HCT116 (cell line): Measurements from ENCODE around the gene TPI1. TPM values are rescaled to one million over a fixed set of nuclear protein-coding genes. Genes with fewer than 3 reads are reported as not detected.

Experiments used
- ATAC-seq: fragments of 200-7000 bp; cut with Tn5 transposase; 2 replicates; pipeline ENCODE4 v1.9.1; 2020; ENCODE audit warnings: mild to moderate bottlenecking, moderate library complexity
- BruUV-seq: library from RNA; stranded (reverse); fragments of 400-500 nt; replicated peaks from 2 replicates; lab custom pipeline; 2021; lab: Mats Ljungman, UMichigan
- CTCF ChIA-PET: fragments of 300-600 bp; sonication (Branson Sonifier 250); formaldehyde crosslinking; loops from one replicate; lab custom pipeline; 2021; ENCODE audit warnings: antibody characterized with exemption; lab: Charles Lee
- POLR2A ChIA-PET: fragments of 300-600, 350-600 bp; sonication (Branson Sonifier 250); formaldehyde crosslinking; loops from one replicate; lab custom pipeline; 2021; ENCODE audit warnings: antibody characterized with exemption; lab: Charles Lee
- RAD21 ChIA-PET, 2 experiments: fragments of 300-600 bp; sonication (Branson Sonifier 250); formaldehyde crosslinking; loops; one replicate each; lab custom pipeline; 2023; ENCODE audit warnings: low total read pairs in 2 of 2; ENCODE audit not compliant: uncharacterized antibody in 2 of 2, unreplicated experiment in 2 of 2, low non-redundant PET in 1 of 2; lab: Charles Lee
- DNase-seq: peaks from one replicate; pipeline ENCODE4 v3.0.0-alpha.2; 2010; ENCODE audit warnings: low read depth, low spot score
- H2AFZ ChIP-seq: fragments of 200-600 bp; shearing (Covaris generic), sonication (generic); 2 replicates; pipeline ENCODE4 v1.6.1; 2017; ENCODE audit warnings: low read depth, mixed run types, mixed read lengths, antibody characterized with exemption, low read length; ENCODE audit not compliant: poor library complexity, severe bottlenecking
- H3K27ac ChIP-seq: 2 replicates; pipeline ENCODE4 v1.5.1; 2012; ENCODE audit warnings: low read depth, low read length
- H3K27me3 ChIP-seq: fragments of 200-600 bp; sonication (generic); 2 replicates; pipeline ENCODE4 v1.6.1; 2016; ENCODE audit warnings: mixed run types, low read length, mixed read lengths; ENCODE audit not compliant: insufficient read depth
- H3K36me3 ChIP-seq, 2 experiments: fragments of 200-500 bp in 1 of 2; fragments of 200-600 bp in 1 of 2; sonication (Bioruptor generic) in 1 of 2; sonication (generic) in 1 of 2; 2 replicates each; pipeline versions ENCODE4 v1.5.1 to v1.6.1; 2014 to 2016; ENCODE audit warnings: low read length in 2 of 2, inconsistent platforms in 1 of 2, mixed read lengths in 1 of 2, mixed run types in 1 of 2; ENCODE audit not compliant: insufficient read depth in 2 of 2, control insufficient read depth in 1 of 2
- H3K4me1 ChIP-seq, 2 experiments: fragments of 200-600 bp in 1 of 2; sonication (generic) in 1 of 2; 2 replicates each; pipeline versions ENCODE4 v1.5.1 to v1.6.1; 2012 to 2017; ENCODE audit warnings: low read length in 2 of 2, inconsistent platforms in 1 of 2, mild to moderate bottlenecking in 1 of 2, mixed read lengths in 1 of 2, mixed run types in 1 of 2, moderate library complexity in 1 of 2; ENCODE audit not compliant: insufficient read depth in 2 of 2, control insufficient read depth in 1 of 2
- H3K4me2 ChIP-seq: fragments of 200-600 bp; sonication (generic); 2 replicates; pipeline ENCODE4 v1.6.1; 2017; ENCODE audit warnings: mixed run types, low read length, mixed read lengths
- H3K4me3 ChIP-seq, 2 experiments: fragments of 200-600 bp in 1 of 2; sonication (generic) in 1 of 2; replicated peaks in 1 of 2; 2 replicates each; pipeline ENCODE4 v1.5.1; 2011 to 2016; ENCODE audit warnings: low read length in 2 of 2, control low read depth in 1 of 2, low read depth in 1 of 2, mild to moderate bottlenecking in 1 of 2, mixed read lengths in 1 of 2, mixed run types in 1 of 2
- H3K79me2 ChIP-seq: fragments of 200-600 bp; sonication (generic); 2 replicates; pipeline ENCODE4 v1.6.1; 2017; ENCODE audit warnings: mild to moderate bottlenecking, mixed run types, low read length, moderate library complexity, mixed read lengths; ENCODE audit not compliant: insufficient read depth
- H3K9ac ChIP-seq: fragments of 200-600 bp; sonication (generic); 2 replicates; pipeline ENCODE4 v1.6.1; 2016; ENCODE audit warnings: low read length, mixed read lengths
- H3K9me2 ChIP-seq: fragments of 200-600 bp; sonication (generic), shearing (Covaris generic); 2 replicates; pipeline ENCODE4 v1.6.1; 2017; ENCODE audit warnings: mixed run types, mild to moderate bottlenecking, moderate library complexity; ENCODE audit not compliant: insufficient read depth
- H3K9me3 ChIP-seq, 2 experiments: fragments of 200-500 bp in 1 of 2; fragments of 200-600 bp in 1 of 2; sonication (Bioruptor generic) in 1 of 2; sonication (generic) in 1 of 2; 2 replicates each; pipeline ENCODE4 v1.6.1; 2014 to 2017; ENCODE audit warnings: low read length in 2 of 2, mixed read lengths in 2 of 2, inconsistent platforms in 1 of 2, low read depth in 1 of 2, mild to moderate bottlenecking in 1 of 2, mixed run types in 1 of 2, moderate library complexity in 1 of 2; ENCODE audit not compliant: control insufficient read depth in 1 of 2, insufficient read depth in 1 of 2
- H4K20me1 ChIP-seq: fragments of 200-600 bp; sonication (generic), shearing (Covaris generic); 2 replicates; pipeline ENCODE4 v1.6.1; 2017; ENCODE audit warnings: mixed run types, mild to moderate bottlenecking, moderate library complexity; ENCODE audit not compliant: insufficient read depth
- CBX3 ChIP-seq: IDR thresholded peaks from 2 replicates; pipeline ENCODE4 v1.6.1; 2012; ENCODE audit warnings: low read depth
- CEBPB ChIP-seq: IDR thresholded peaks from 2 replicates; pipeline ENCODE4 v1.6.1; 2012; ENCODE audit warnings: low read depth
- EGR1 ChIP-seq: IDR thresholded peaks from 2 replicates; pipeline ENCODE4 v1.6.1; 2012; ENCODE audit warnings: low read depth
- EZH2phosphoT487 ChIP-seq: fragments of 200-600 bp; IDR thresholded peaks from 2 replicates; pipeline ENCODE4 v1.6.1; 2018; ENCODE audit warnings: antibody characterized with exemption, borderline replicate concordance
- JUND ChIP-seq: IDR thresholded peaks from 2 replicates; pipeline ENCODE4 v1.6.1; 2012
- POLR2A ChIP-seq: IDR thresholded peaks from 2 replicates; pipeline ENCODE4 v1.7.0; 2011; ENCODE audit warnings: borderline replicate concordance; ENCODE audit not compliant: insufficient read depth, insufficient read length; ENCODE audit errors: extremely low read depth
- POLR2AphosphoS5 ChIP-seq: IDR thresholded peaks from 2 replicates; pipeline ENCODE4 v1.6.1; 2011; ENCODE audit warnings: mild to moderate bottlenecking, low read depth, low read length, moderate library complexity
- RAD21 ChIP-seq: IDR thresholded peaks from 2 replicates; pipeline ENCODE4 v1.6.1; 2012; ENCODE audit warnings: low read depth, mild to moderate bottlenecking
- SIN3A ChIP-seq: IDR thresholded peaks from 2 replicates; pipeline ENCODE4 v1.6.1; 2012; ENCODE audit warnings: low read depth
- TCF7L2 ChIP-seq: IDR thresholded peaks from 2 replicates; pipeline ENCODE4 v1.7.0; 2011; ENCODE audit warnings: borderline replicate concordance, inconsistent platforms; ENCODE audit not compliant: insufficient read depth, insufficient read length; ENCODE audit errors: extremely low read depth
- ZFX ChIP-seq: fragments of 450-650 bp; IDR thresholded peaks from 2 replicates; pipeline ENCODE4 v1.6.1; 2017
- ZNF274 ChIP-seq: fragments of 200-500 bp; sonication (Bioruptor generic); IDR thresholded peaks from 2 replicates; pipeline ENCODE4 v1.6.1; 2014; ENCODE audit warnings: mild to moderate bottlenecking, low read depth, low read length, inconsistent platforms
- intact Hi-C: fragments of 100-400 bp; cut with micrococcal nuclease; formaldehyde crosslinking; loops from 2 replicates; pipeline ENCODE4 v1.10.0; 2022
- total RNA-seq: library from RNA; stranded (reverse); gene quantifications from one replicate; pipeline ENCODE4 v1.2.1, GENCODE V29; 2021; ENCODE audit not compliant: unreplicated experiment
- TF ChIP-seq, protein P1 (sequence below): IDR thresholded peaks from 2 replicates; pipeline ENCODE4 v1.6.1; 2012; ENCODE audit warnings: low read depth
- TF ChIP-seq, protein P2 (sequence below): IDR thresholded peaks from 2 replicates; pipeline ENCODE4 v1.6.1; 2012
- TF ChIP-seq, protein P3 (sequence below): IDR thresholded peaks from 2 replicates; pipeline ENCODE4 v1.6.1; 2011; ENCODE audit warnings: mild to moderate bottlenecking, low read length, moderate library complexity; ENCODE audit not compliant: insufficient replicate concordance; ENCODE audit errors: extremely low read depth
- TF ChIP-seq, protein P4 (sequence below), 3 experiments: fragments of 200-600 bp in 1 of 3; sonication (generic) in 1 of 3; IDR thresholded peaks in 2 of 3; conservative IDR thresholded peaks in 1 of 3; 2 replicates each; pipeline ENCODE4 v1.5.1; 2012 to 2017; ENCODE audit warnings: low read depth in 2 of 3, low read length in 2 of 3, antibody characterized with exemption in 1 of 3, borderline replicate concordance in 1 of 3, control low read depth in 1 of 3, mild to moderate bottlenecking in 1 of 3, mixed read lengths in 1 of 3, mixed run types in 1 of 3, moderate library complexity in 1 of 3; ENCODE audit not compliant: insufficient read depth in 1 of 3
- TF ChIP-seq, protein P5 (sequence below): IDR thresholded peaks from 2 replicates; pipeline ENCODE4 v1.6.1; 2012

Gene TPI1
- total RNA-seq, 1 experiment from 2014 or later = 1,068 TPM

DNA sequence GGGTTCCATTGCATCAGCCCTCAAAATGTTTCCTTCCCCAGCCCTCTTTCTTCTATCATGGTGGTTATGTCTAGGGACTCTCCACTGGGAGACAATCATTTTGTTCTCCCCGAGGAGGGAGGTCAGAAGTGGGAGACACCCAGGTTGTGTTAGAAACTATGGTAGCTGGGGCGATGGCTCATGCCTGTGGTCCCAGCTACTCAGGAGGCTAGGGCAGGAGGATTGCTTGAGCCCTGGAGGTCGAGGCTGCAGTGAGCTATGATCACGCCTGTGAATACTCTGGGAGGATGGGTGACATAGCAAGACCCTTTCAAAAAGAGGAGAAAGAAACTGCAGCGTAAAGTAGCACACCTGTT is 24.3 kb downstream of the TPI1 start:
- peak overlapping the region; percentile 46 for H3K9ac ChIP-seq
- intact Hi-C loops = loop anchor here (1.0 kb wide), 1 partner anchor 20 kb away; no protein-coding TSS in a partner anchor
- BruUV-seq = TSS peak; percentile 69
- H4K20me1 ChIP-seq = no peaks in the 10 kb centered on the region
- no peak for DNase-seq
- CTCF ChIA-PET = interaction anchor here (0.9 to 2.1 kb wide), 12 partner anchors 10 to 222 kb away, joined by 3 to 30 read pairs (median 4); partner anchors contain the start of genes CDCA3, SPSB2, USP5 and ZNF384
- TF ChIP-seq, protein P1, sequence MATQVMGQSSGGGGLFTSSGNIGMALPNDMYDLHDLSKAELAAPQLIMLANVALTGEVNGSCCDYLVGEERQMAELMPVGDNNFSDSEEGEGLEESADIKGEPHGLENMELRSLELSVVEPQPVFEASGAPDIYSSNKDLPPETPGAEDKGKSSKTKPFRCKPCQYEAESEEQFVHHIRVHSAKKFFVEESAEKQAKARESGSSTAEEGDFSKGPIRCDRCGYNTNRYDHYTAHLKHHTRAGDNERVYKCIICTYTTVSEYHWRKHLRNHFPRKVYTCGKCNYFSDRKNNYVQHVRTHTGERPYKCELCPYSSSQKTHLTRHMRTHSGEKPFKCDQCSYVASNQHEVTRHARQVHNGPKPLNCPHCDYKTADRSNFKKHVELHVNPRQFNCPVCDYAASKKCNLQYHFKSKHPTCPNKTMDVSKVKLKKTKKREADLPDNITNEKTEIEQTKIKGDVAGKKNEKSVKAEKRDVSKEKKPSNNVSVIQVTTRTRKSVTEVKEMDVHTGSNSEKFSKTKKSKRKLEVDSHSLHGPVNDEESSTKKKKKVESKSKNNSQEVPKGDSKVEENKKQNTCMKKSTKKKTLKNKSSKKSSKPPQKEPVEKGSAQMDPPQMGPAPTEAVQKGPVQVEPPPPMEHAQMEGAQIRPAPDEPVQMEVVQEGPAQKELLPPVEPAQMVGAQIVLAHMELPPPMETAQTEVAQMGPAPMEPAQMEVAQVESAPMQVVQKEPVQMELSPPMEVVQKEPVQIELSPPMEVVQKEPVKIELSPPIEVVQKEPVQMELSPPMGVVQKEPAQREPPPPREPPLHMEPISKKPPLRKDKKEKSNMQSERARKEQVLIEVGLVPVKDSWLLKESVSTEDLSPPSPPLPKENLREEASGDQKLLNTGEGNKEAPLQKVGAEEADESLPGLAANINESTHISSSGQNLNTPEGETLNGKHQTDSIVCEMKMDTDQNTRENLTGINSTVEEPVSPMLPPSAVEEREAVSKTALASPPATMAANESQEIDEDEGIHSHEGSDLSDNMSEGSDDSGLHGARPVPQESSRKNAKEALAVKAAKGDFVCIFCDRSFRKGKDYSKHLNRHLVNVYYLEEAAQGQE = no peak
- TF ChIP-seq ZFX (no peak), RAD21 (no peak), EGR1 (no peak), POLR2AphosphoS5 (no peak), TCF7L2 (no peak), SIN3A (no peak), CEBPB (no peak), JUND (no peak), ZNF274 (no peak), EZH2phosphoT487 (no peak), POLR2A (no peak), CBX3 (no peak)
- TF ChIP-seq, protein P2, sequence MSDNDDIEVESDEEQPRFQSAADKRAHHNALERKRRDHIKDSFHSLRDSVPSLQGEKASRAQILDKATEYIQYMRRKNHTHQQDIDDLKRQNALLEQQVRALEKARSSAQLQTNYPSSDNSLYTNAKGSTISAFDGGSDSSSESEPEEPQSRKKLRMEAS = no peak
- TF ChIP-seq, protein P3, sequence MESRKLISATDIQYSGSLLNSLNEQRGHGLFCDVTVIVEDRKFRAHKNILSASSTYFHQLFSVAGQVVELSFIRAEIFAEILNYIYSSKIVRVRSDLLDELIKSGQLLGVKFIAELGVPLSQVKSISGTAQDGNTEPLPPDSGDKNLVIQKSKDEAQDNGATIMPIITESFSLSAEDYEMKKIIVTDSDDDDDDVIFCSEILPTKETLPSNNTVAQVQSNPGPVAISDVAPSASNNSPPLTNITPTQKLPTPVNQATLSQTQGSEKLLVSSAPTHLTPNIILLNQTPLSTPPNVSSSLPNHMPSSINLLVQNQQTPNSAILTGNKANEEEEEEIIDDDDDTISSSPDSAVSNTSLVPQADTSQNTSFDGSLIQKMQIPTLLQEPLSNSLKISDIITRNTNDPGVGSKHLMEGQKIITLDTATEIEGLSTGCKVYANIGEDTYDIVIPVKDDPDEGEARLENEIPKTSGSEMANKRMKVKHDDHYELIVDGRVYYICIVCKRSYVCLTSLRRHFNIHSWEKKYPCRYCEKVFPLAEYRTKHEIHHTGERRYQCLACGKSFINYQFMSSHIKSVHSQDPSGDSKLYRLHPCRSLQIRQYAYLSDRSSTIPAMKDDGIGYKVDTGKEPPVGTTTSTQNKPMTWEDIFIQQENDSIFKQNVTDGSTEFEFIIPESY = no peak
- TF ChIP-seq, protein P4, sequence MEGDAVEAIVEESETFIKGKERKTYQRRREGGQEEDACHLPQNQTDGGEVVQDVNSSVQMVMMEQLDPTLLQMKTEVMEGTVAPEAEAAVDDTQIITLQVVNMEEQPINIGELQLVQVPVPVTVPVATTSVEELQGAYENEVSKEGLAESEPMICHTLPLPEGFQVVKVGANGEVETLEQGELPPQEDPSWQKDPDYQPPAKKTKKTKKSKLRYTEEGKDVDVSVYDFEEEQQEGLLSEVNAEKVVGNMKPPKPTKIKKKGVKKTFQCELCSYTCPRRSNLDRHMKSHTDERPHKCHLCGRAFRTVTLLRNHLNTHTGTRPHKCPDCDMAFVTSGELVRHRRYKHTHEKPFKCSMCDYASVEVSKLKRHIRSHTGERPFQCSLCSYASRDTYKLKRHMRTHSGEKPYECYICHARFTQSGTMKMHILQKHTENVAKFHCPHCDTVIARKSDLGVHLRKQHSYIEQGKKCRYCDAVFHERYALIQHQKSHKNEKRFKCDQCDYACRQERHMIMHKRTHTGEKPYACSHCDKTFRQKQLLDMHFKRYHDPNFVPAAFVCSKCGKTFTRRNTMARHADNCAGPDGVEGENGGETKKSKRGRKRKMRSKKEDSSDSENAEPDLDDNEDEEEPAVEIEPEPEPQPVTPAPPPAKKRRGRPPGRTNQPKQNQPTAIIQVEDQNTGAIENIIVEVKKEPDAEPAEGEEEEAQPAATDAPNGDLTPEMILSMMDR (IDR thresholded peaks at IDR 0.05 in 2 of 3, conservative IDR thresholded peaks at IDR 0.05 in 1 of 3; ENCODE audit: borderline replicate concordance in 1 of 3, insufficient read depth in 1 of 3, low read depth in 2 of 3, low read length in 2 of 3) = no peak
- TF ChIP-seq, protein P5, sequence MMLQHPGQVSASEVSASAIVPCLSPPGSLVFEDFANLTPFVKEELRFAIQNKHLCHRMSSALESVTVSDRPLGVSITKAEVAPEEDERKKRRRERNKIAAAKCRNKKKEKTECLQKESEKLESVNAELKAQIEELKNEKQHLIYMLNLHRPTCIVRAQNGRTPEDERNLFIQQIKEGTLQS = no peak
- no peaks in the 10 kb centered on the region for H3K9me2 ChIP-seq
- no peaks in the 10 kb centered on the region for H3K79me2 ChIP-seq
- ATAC-seq = peak; percentile 5
- peaks cover 12 to 18% of the 10 kb centered on the region in 2 experiments for H3K4me1 ChIP-seq
- POLR2A ChIA-PET = interaction anchor here (0.7 to 1.7 kb wide), 12 partner anchors 11 to 72 kb away, joined by 3 to 10 read pairs (median 4); partner anchors contain the start of genes C12orf57, LRRC23, RNU7-1 and SPSB2
- peak overlapping the region; percentile 57 for H2AFZ ChIP-seq
- H3K27me3 ChIP-seq = no peaks in the 10 kb centered on the region
- RAD21 ChIA-PET = interaction anchor here (1.2 kb wide), 2 partner anchors 18 to 19 kb away, joined by 3 to 4 read pairs; partner anchors contain the start of gene SPSB2 (in 2 of the 2)
- peak overlapping the region; percentile 51 for H3K27ac ChIP-seq
- no peaks in the 10 kb centered on the region; a peak in 1 of 4 replicates for H3K36me3 ChIP-seq
- H3K4me2 ChIP-seq = peak overlapping the region; percentile 73
- H3K4me3 ChIP-seq = peak overlapping the region; percentile 13 to 33
- no peaks in the 10 kb centered on the region for H3K9me3 ChIP-seq
